HepG2 (cell line): Measurements from ENCODE around the gene ZNF628. TPM values are rescaled to one million over a fixed set of nuclear protein-coding genes. Genes with fewer than 3 reads are reported as not detected.
A peak's percentile ranks its signal among the peaks of the same experiment; 100 is the strongest.

Source experiments
- AKNA ChIP-seq: sonication (generic); formaldehyde crosslinking; IDR thresholded peaks from 2 replicates; pipeline ENCODE4 v1.4.0; 2020; ENCODE audit warnings: missing genetic modification reagents, borderline replicate concordance
- FIP1L1 ChIP-seq: fragments of 200-400 bp; formaldehyde crosslinking; IDR thresholded peaks from 2 replicates; pipeline ENCODE4 v1.6.1; 2018; ENCODE audit warnings: low read depth, mild to moderate bottlenecking, low read length, moderate library complexity, borderline replicate concordance; ENCODE audit not compliant: insufficient read depth
- GABPA ChIP-seq, 2 experiments: IDR thresholded peaks; 2 replicates each; pipeline ENCODE4 v1.6.1; 2011 to 2016; ENCODE audit warnings: low read depth in 2 of 2, low read length in 1 of 2, missing biosample characterization in 1 of 2, missing genetic modification characterization in 1 of 2
- HHEX ChIP-seq: IDR thresholded peaks from 2 replicates; pipeline ENCODE4 v1.6.1; 2016; ENCODE audit warnings: control low read depth
- HNF1B ChIP-seq: sonication (generic); formaldehyde crosslinking; IDR thresholded peaks from 2 replicates; pipeline ENCODE4 v1.5.1; 2020; ENCODE audit warnings: mild to moderate bottlenecking, moderate library complexity, missing genetic modification reagents
- IRX3 ChIP-seq: sonication (generic); formaldehyde crosslinking; IDR thresholded peaks from 2 replicates; pipeline ENCODE4 v1.8.1; 2023; ENCODE audit warnings: mild to moderate bottlenecking, low read depth, missing genetic modification reagents, borderline replicate concordance
- KDM1A ChIP-seq: IDR thresholded peaks from 2 replicates; pipeline ENCODE4 v1.6.1; 2016; ENCODE audit warnings: missing compliant biosample characterization
- KDM4B ChIP-seq: sonication (generic); formaldehyde crosslinking; IDR thresholded peaks from 2 replicates; pipeline ENCODE4 v1.4.0; 2020; ENCODE audit warnings: missing genetic modification reagents
- KLF11 ChIP-seq: IDR thresholded peaks from 2 replicates; pipeline ENCODE4 v1.6.1; 2016; ENCODE audit warnings: missing compliant biosample characterization
- MIXL1 ChIP-seq: IDR thresholded peaks from 2 replicates; pipeline ENCODE4 v1.6.1; 2016
- NCOR1 ChIP-seq: fragments of 200-600 bp; sonication (generic); IDR thresholded peaks from 2 replicates; pipeline ENCODE4 v1.7.0; 2017; ENCODE audit warnings: antibody characterized with exemption, low read length, borderline replicate concordance
- NFE2L1 ChIP-seq: sonication (generic); formaldehyde crosslinking; IDR thresholded peaks from 2 replicates; pipeline ENCODE4 v1.4.0; 2020; ENCODE audit warnings: missing genetic modification reagents, mild to moderate bottlenecking, borderline replicate concordance
- NONO ChIP-seq, 2 experiments: fragments of 450-650 bp in 1 of 2; sonication (generic) in 1 of 2; formaldehyde crosslinking in 1 of 2; IDR thresholded peaks in 1 of 2; conservative IDR thresholded peaks in 1 of 2; 2 replicates each; pipeline versions ENCODE4 v1.6.1 to v1.8.0; 2017 to 2022; ENCODE audit warnings: mild to moderate bottlenecking in 1 of 2, missing genetic modification reagents in 1 of 2, moderate library complexity in 1 of 2
- PHF20 ChIP-seq: sonication (generic); formaldehyde crosslinking; IDR thresholded peaks from 2 replicates; pipeline ENCODE4 v1.5.0; 2020; ENCODE audit warnings: mild to moderate bottlenecking, missing genetic modification reagents
- POLR2AphosphoS5 ChIP-seq: IDR thresholded peaks from 2 replicates; pipeline ENCODE4 v1.6.1; 2012; ENCODE audit warnings: low read depth, low read length
- SP4 ChIP-seq: sonication (generic); formaldehyde crosslinking; IDR thresholded peaks from 2 replicates; pipeline ENCODE4 v1.8.1; 2023; ENCODE audit warnings: mild to moderate bottlenecking, missing genetic modification reagents
- STAG1 ChIP-seq: sonication (generic); formaldehyde crosslinking; IDR thresholded peaks from 2 replicates; pipeline ENCODE4 v1.4.0; 2020; ENCODE audit warnings: missing genetic modification reagents
- THRA ChIP-seq: sonication (generic); formaldehyde crosslinking; IDR thresholded peaks from 2 replicates; pipeline ENCODE4 v1.4.0; 2020; ENCODE audit warnings: missing genetic modification reagents, borderline replicate concordance
- ZIK1 ChIP-seq: sonication (generic); formaldehyde crosslinking; IDR thresholded peaks from 2 replicates; pipeline ENCODE4 v1.5.0; 2020; ENCODE audit warnings: mild to moderate bottlenecking, low read depth, missing genetic modification reagents, borderline replicate concordance
- ZNF556 ChIP-seq: sonication (generic); formaldehyde crosslinking; IDR thresholded peaks from 2 replicates; pipeline ENCODE4 v1.4.0; 2020; ENCODE audit warnings: mild to moderate bottlenecking, missing genetic modification reagents, borderline replicate concordance
- ZNF607 ChIP-seq: sonication (generic); formaldehyde crosslinking; IDR thresholded peaks from 2 replicates; pipeline ENCODE4 v1.5.1; 2020; ENCODE audit warnings: missing genetic modification reagents, mild to moderate bottlenecking, borderline replicate concordance
- ZNF619 ChIP-seq: sonication (generic); formaldehyde crosslinking; IDR thresholded peaks from 2 replicates; pipeline ENCODE4 v1.4.0; 2020; ENCODE audit warnings: mild to moderate bottlenecking, missing genetic modification reagents
- polyA plus RNA-seq, 8 experiments: library from polyadenylated mRNA; depleted of rRNA in 3 of 8; stranded (reverse) in 7 of 8; unstranded in 1 of 8; fragments of >200 nt; fragmentation: Illumina TruSeq in 4 of 8; extraction: Trizol in 4 of 8; gene quantifications; 2 replicates each; pipeline versions ENCODE4 v1.2.1 to v1.2.3, GENCODE V29; 2011 to 2016; ENCODE audit warnings: low read depth in 4 of 8, missing spikeins in 1 of 8, mixed read lengths in 1 of 8; ENCODE audit not compliant: insufficient read depth in 1 of 8
- total RNA-seq, 5 experiments: library from RNA; depleted of rRNA; stranded (reverse); fragments of >200 nt; fragmentation: Illumina TruSeq; extraction: Trizol; gene quantifications; 2 replicates each; pipeline ENCODE4 v1.2.3, GENCODE V29; 2016; ENCODE audit warnings: low read depth in 1 of 5

ZNF628 gene
- total and polyA plus RNA-seq, 2 of the 13 experiments (the other 11 are each of a cell fraction or from before 2014, with no cell fraction given), result 0.54 to 1.2 TPM

DNA sequence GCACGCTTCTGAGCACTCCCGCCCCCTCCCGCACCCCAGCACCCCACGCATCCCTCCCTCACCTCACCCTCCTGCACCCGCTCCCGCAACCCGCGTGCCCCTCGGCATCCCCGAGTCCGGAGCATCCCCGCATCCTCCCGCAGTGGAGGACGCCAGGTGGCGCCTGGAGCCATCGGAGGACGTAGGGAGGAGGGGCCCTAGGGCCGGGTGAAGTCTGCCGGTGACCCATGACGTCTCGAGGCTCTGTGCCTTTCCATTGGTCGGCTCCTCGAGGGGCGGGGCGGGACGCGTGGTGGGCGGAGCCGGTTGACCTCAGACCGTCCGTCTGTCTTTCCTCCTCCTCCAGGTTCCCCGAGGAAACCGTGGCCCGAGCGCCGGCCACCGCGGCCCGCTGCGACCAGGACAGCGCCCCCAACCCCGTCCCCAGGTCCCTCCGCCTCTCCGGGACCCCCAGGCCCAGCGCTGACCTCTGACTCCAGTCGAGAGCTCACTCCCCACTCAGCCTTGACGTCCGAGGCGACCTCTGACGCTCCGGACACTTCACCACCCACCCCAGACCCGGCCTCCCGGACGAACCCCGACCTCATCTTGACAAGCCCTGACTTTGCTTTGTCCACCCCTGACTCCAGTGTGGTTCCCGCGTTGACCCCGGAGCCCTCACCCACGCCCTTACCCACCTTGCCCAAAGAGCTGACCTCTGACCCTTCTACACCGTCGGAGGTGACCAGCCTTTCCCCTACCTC lies 40.6 kb downstream of the ZNF628 start (continued):
- no peak for TF ChIP-seq AKNA
- TF ChIP-seq IRX3 (CRISPR knock-in tag), result no peak
- no peak; the same call in 1 of the 2 replicates for TF ChIP-seq ZIK1 (CRISPR knock-in tag)
- no peak for TF ChIP-seq GABPA (IDR thresholded peaks at IDR 0.05; ENCODE audit: low read depth, low read length)
- peak; percentile 64 for TF ChIP-seq GABPA (CRISPR knock-in tag; IDR thresholded peaks at IDR 0.05; ENCODE audit: low read depth)
- TF ChIP-seq ZNF556 (CRISPR knock-in tag), result no peak
- TF ChIP-seq THRA (CRISPR knock-in tag), result peak; percentile 57; the same call in 1 of the 2 replicates
- TF ChIP-seq ZNF607 (CRISPR knock-in tag), result peak; percentile 19; the same call in 1 of the 2 replicates
- TF ChIP-seq KLF11, result 0 out of 2 replicates have a peak, but pooled peaks have one; percentile 38
- peak; percentile 96 for TF ChIP-seq STAG1 (CRISPR knock-in tag)
- 0 out of 2 replicates have a peak, but pooled peaks have one; percentile 35 for TF ChIP-seq POLR2AphosphoS5
- TF ChIP-seq NFE2L1 (CRISPR knock-in tag), result no peak
- peak; percentile 21; the same call in 1 of the 2 replicates for TF ChIP-seq MIXL1 (CRISPR knock-in tag)
- TF ChIP-seq SP4 (CRISPR knock-in tag), result peak; percentile 97
- 0 out of 2 replicates have a peak, but pooled peaks have one; percentile 11 for TF ChIP-seq PHF20
- no peak for TF ChIP-seq NONO (IDR thresholded peaks at IDR 0.05)
- peak; percentile 81 for TF ChIP-seq NONO (CRISPR knock-in tag; conservative IDR thresholded peaks at IDR 0.05)
- TF ChIP-seq ZNF619 (CRISPR knock-in tag), result 0 out of 2 replicates have a peak, but pooled peaks have one; percentile 57
- no peak for TF ChIP-seq KDM4B
- peak; percentile 67; the same call in 1 of the 2 replicates for TF ChIP-seq KDM1A (CRISPR knock-in tag)
- no peak for TF ChIP-seq HHEX
- TF ChIP-seq NCOR1, result no peak
- peak; percentile 74; the same call in 1 of the 2 replicates for TF ChIP-seq HNF1B (CRISPR knock-in tag)
- TF ChIP-seq FIP1L1, result no peak
- TF ChIP-seq, all 625 proteins: peak for 116
